ENCODE data around the gene ASB2.
A peak's percentile ranks its signal among the peaks of the same experiment; 100 is the strongest.

GRCh38 chr14:93939304-93940229 is 36.8 kb downstream of the ASB2 start:
- TF ChIP-seq, protein P1, sequence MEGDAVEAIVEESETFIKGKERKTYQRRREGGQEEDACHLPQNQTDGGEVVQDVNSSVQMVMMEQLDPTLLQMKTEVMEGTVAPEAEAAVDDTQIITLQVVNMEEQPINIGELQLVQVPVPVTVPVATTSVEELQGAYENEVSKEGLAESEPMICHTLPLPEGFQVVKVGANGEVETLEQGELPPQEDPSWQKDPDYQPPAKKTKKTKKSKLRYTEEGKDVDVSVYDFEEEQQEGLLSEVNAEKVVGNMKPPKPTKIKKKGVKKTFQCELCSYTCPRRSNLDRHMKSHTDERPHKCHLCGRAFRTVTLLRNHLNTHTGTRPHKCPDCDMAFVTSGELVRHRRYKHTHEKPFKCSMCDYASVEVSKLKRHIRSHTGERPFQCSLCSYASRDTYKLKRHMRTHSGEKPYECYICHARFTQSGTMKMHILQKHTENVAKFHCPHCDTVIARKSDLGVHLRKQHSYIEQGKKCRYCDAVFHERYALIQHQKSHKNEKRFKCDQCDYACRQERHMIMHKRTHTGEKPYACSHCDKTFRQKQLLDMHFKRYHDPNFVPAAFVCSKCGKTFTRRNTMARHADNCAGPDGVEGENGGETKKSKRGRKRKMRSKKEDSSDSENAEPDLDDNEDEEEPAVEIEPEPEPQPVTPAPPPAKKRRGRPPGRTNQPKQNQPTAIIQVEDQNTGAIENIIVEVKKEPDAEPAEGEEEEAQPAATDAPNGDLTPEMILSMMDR (IDR thresholded peaks at IDR 0.05; ENCODE audit: low read depth, low read length) = peak; percentile 68
- no peak for TF ChIP-seq EZH2phosphoT487 (IDR thresholded peaks at IDR 0.05; ENCODE audit: low read depth)
